MCF 10A (cell line): ENCODE data around the gene MTERF4. TPM values are rescaled to one million over a fixed set of nuclear protein-coding genes. Genes with fewer than 3 reads are reported as not detected.
"Not testable (repeated sequence)": the region's sequence is repeated elsewhere in the genome, so short reads cannot be mapped to it uniquely, and the experiment has no call there.

Experiments
- BruUV-seq: library from RNA; stranded (reverse); fragments of 400-500 nt; replicated peaks from 2 replicates; lab custom pipeline; 2021; lab: Mats Ljungman, UMichigan
- CTCF ChIA-PET: fragments of 300-600 bp; sonication (Branson Sonifier 250); formaldehyde crosslinking; extraction: SDS; loops from one replicate; lab custom pipeline; 2021; ENCODE audit warnings: antibody characterized with exemption, inconsistent platforms; lab: Yijun Ruan, JAX
- POLR2A ChIA-PET: fragments of 300-600, 350-650 bp; sonication (Branson Sonifier 250); formaldehyde crosslinking; extraction: SDS; loops from one replicate; lab custom pipeline; 2020; ENCODE audit warnings: antibody characterized with exemption, inconsistent platforms; lab: Yijun Ruan, JAX
- DNase-seq: peaks from one replicate; pipeline ENCODE4 v3.0.0-alpha.2; 2018; ENCODE audit not compliant: unreplicated experiment
- H3K27ac Mint-ChIP-seq: one replicate; pipeline ENCODE4 v1.8.0; 2022; ENCODE audit warnings: mild to moderate bottlenecking, low read depth, mixed read lengths; ENCODE audit not compliant: unreplicated experiment
- H3K27me3 Mint-ChIP-seq: one replicate; pipeline ENCODE4 v1.8.0; 2022; ENCODE audit warnings: mixed read lengths; ENCODE audit not compliant: insufficient read depth, unreplicated experiment
- H3K36me3 Mint-ChIP-seq: one replicate; pipeline ENCODE4 v1.8.0; 2022; ENCODE audit warnings: mild to moderate bottlenecking, moderate library complexity, mixed read lengths; ENCODE audit not compliant: insufficient read depth, unreplicated experiment
- H3K4me1 Mint-ChIP-seq: one replicate; pipeline ENCODE4 v1.8.0; 2022; ENCODE audit warnings: mixed read lengths; ENCODE audit not compliant: insufficient read depth, unreplicated experiment
- H3K4me3 Mint-ChIP-seq: one replicate; pipeline ENCODE4 v1.8.0; 2022; ENCODE audit warnings: mild to moderate bottlenecking, moderate library complexity, mixed read lengths; ENCODE audit not compliant: unreplicated experiment
- H3K9me3 Mint-ChIP-seq: one replicate; pipeline ENCODE4 v1.8.0; 2022; ENCODE audit warnings: mixed read lengths; ENCODE audit not compliant: unreplicated experiment
- CTCF ChIP-seq: fragments of 200-600 bp; IDR thresholded peaks from one replicate; pipeline ENCODE4 v1.8.0; 2022; ENCODE audit warnings: antibody characterized with exemption, mild to moderate bottlenecking; ENCODE audit not compliant: unreplicated experiment
- intact Hi-C: fragments of 100-400 bp; cut with micrococcal nuclease; formaldehyde crosslinking; loops from 2 replicates; pipeline ENCODE4 v1.14.1; 2022
- total RNA-seq: library from RNA; stranded (reverse); gene quantifications from 2 replicates; pipeline ENCODE4 v1.2.3, GENCODE V29; 2022

The MTERF4 gene
- total RNA-seq, 1 experiment from 2014 or later, result 29.9 TPM

DNA sequence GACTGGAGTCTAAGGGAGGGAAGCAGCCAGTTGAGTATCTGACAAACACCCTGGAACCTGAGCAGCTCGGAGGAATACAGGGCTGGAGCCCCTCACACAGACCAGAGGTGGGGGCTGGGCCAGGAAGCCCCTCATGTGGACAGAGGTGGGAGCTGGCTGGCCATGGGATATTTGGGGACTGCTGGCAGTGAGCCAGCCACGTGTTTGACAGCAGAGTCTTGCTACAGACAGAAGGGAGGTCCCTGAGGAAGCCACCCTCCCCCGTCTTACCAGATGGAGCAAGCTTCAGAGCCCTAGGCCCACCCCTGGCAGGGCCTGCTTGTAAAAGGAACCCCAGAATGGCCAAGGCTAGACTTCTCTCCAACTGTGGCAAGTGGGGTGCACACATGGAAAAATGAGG lies 3.6 kb upstream of the MTERF4 start:
- POLR2A ChIA-PET, result no interaction called here
- intact Hi-C loops, result no loop called here
- no peak for TF ChIP-seq CTCF
- no peak for DNase-seq
- Mint-ChIP-seq H3K36me3 (peaks cover 14% of the 10 kb centered on the region), H3K4me1 (peaks cover 5% of the 10 kb centered on the region), H3K4me3 (no peak overlapping the region), H3K9me3 (no peaks in the 10 kb centered on the region), H3K27me3 (no peaks in the 10 kb centered on the region), H3K27ac (no peak overlapping the region)
- CTCF ChIA-PET, result no interaction called here
- BruUV-seq, result no TSS peak

GRCh38 chr2:241104611-241105010 lies 2.5 kb upstream of the MTERF4 start:
- ChIA-PET CTCF (interaction anchor here (0.6 kb wide), 1 partner anchor 237 kb away, joined by 5 read pairs; no protein-coding TSS in a partner anchor), POLR2A (interaction anchor here (1.0 kb wide), 1 partner anchor 45 kb away, joined by 3 read pairs; the partner anchor contains the start of gene PASK)
- H3K36me3 Mint-ChIP-seq, result peaks cover 14% of the 10 kb centered on the region
- intact Hi-C loops, H3K9me3 Mint-ChIP-seq, H3K27ac Mint-ChIP-seq, H3K4me1 Mint-ChIP-seq, H3K27me3 Mint-ChIP-seq, H3K4me3 Mint-ChIP-seq, DNase-seq, BruUV-seq: not testable (repeated sequence)

GRCh38 chr2:241103176-241103595 lies 1.1 kb upstream of the MTERF4 start:
- CTCF ChIA-PET, result interaction anchor here (0.7 kb wide), 3 partner anchors 94 to 812 kb away, joined by 3 to 4 read pairs (median 3); no protein-coding TSS in a partner anchor
- H3K27ac Mint-ChIP-seq, result peak overlapping the region; percentile 92
- no TSS peak for BruUV-seq
- peak overlapping the region; percentile 94 for H3K4me3 Mint-ChIP-seq
- no peak for DNase-seq
- TF ChIP-seq CTCF, result no peak
- peaks cover 26% of the 10 kb centered on the region for H3K36me3 Mint-ChIP-seq
- H3K9me3 Mint-ChIP-seq, result no peaks in the 10 kb centered on the region
- POLR2A ChIA-PET, result interaction anchor here (0.8 to 4.4 kb wide), 3 partner anchors 9 to 47 kb away, joined by 3 to 38 read pairs (median 22); partner anchors contain the start of genes PASK and PPP1R7
- H3K4me1 Mint-ChIP-seq, result peaks cover 11% of the 10 kb centered on the region
- H3K27me3 Mint-ChIP-seq, result no peaks in the 10 kb centered on the region
- intact Hi-C loops, result loop anchor here (2.0 kb wide), 1 partner anchor 46 kb away; the partner anchor contains the start of gene PASK

DNA sequence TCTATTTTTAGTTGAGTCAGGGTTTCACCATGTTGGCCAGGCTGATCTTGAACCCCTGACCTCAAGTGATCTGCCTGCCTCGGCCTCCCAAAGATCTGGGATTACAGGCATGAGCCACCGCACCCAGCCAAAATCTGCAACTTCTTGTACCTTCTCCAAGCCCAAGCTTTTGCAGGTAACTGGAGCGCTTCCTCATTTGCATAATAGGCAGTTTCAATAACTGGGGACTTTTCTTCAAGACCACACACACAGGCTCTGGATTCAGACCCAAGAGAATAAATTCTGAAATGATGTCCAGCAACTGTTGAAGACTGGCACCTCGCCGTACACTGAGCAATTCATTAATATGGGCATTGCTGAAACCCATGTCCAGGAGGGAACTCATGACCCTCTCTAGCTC lies 2.8 kb downstream of the MTERF4 start:
- BruUV-seq, result no TSS peak
- POLR2A ChIA-PET, result interaction anchor here (4.4 kb wide), 1 partner anchor 38 kb away, joined by 22 read pairs; no protein-coding TSS in a partner anchor
- Mint-ChIP-seq H3K9me3 (no peaks in the 10 kb centered on the region), H3K27me3 (no peaks in the 10 kb centered on the region), H3K4me1 (peaks cover 17% of the 10 kb centered on the region), H3K36me3 (peaks cover 52% of the 10 kb centered on the region), H3K4me3 (no peak overlapping the region), H3K27ac (no peak overlapping the region)
- intact Hi-C loops, result no loop called here
- no peak for DNase-seq
- CTCF ChIA-PET, result interaction anchor here (0.5 to 0.7 kb wide), 3 partner anchors 20 to 45 kb away, joined by 3 read pairs; no protein-coding TSS in a partner anchor
- TF ChIP-seq CTCF, result no peak
